Neuronal stem cell (in vitro differentiated cells): ENCODE measurements around the gene PDE4B.

Source experiments
- DNase-seq: peaks from one replicate; pipeline ENCODE4 v3.0.0-alpha.2; 2013; ENCODE audit warnings: low spot score
- H2AFZ ChIP-seq: one replicate; pipeline ENCODE4 v1.6.1; 2013; ENCODE audit warnings: mild to moderate bottlenecking, low read length, inconsistent platforms
- H2AK5ac ChIP-seq: 2 replicates; pipeline ENCODE4 v1.6.1; 2013; ENCODE audit warnings: low read depth, mild to moderate bottlenecking, inconsistent platforms, low read length, moderate library complexity, mixed read lengths
- H2BK120ac ChIP-seq: 2 replicates; pipeline ENCODE4 v1.6.1; 2013; ENCODE audit warnings: low read depth, mild to moderate bottlenecking, inconsistent platforms, low read length, moderate library complexity, mixed read lengths
- H2BK12ac ChIP-seq: one replicate; pipeline ENCODE4 v1.6.1; 2013; ENCODE audit warnings: low read length, inconsistent platforms
- H2BK15ac ChIP-seq: 2 replicates; pipeline ENCODE4 v1.6.1; 2013; ENCODE audit warnings: mild to moderate bottlenecking, low read length, inconsistent platforms, mixed read lengths
- H2BK5ac ChIP-seq: one replicate; pipeline ENCODE4 v1.6.1; 2013; ENCODE audit warnings: inconsistent platforms, mild to moderate bottlenecking, low read length, moderate library complexity
- H3K14ac ChIP-seq: one replicate; pipeline ENCODE4 v1.6.1; 2013; ENCODE audit warnings: low read length, inconsistent platforms
- H3K18ac ChIP-seq: 2 replicates; pipeline ENCODE4 v1.6.1; 2013; ENCODE audit warnings: low read length, inconsistent platforms
- H3K23ac ChIP-seq: 2 replicates; pipeline ENCODE4 v1.6.1; 2013; ENCODE audit warnings: low read depth, mild to moderate bottlenecking, mixed read lengths, low read length, inconsistent platforms; ENCODE audit not compliant: poor library complexity
- H3K27ac ChIP-seq: replicated peaks from 3 replicates; pipeline ENCODE4 v1.5.1; 2013; ENCODE audit warnings: low read length, inconsistent platforms
- H3K27me3 ChIP-seq, 3 experiments: 2 replicates each; pipeline ENCODE4 v1.6.1; 2013; ENCODE audit warnings: low read length in 3 of 3, mild to moderate bottlenecking in 2 of 3, inconsistent platforms in 1 of 3, low read depth in 1 of 3, mixed read lengths in 1 of 3, moderate library complexity in 1 of 3; ENCODE audit not compliant: control insufficient read depth in 3 of 3, insufficient read depth in 3 of 3
- H3K36me3 ChIP-seq, 2 donors: replicated peaks in 1 of 2; 2 replicates each; pipeline ENCODE4 v1.6.1; 2013; ENCODE audit warnings: low read length in 2 of 2; ENCODE audit not compliant: control insufficient read depth in 2 of 2, insufficient read depth in 2 of 2
- H3K4ac ChIP-seq: 2 replicates; pipeline ENCODE4 v1.6.1; 2013; ENCODE audit warnings: inconsistent platforms, mild to moderate bottlenecking, low read length, moderate library complexity
- H3K4me1 ChIP-seq, 2 donors: 1 replicate in 1 of 2; 2 replicates in 1 of 2; pipeline ENCODE4 v1.6.1; 2013; ENCODE audit warnings: low read length in 2 of 2, low read depth in 1 of 2; ENCODE audit not compliant: control insufficient read depth in 2 of 2, insufficient read depth in 1 of 2
- H3K4me2 ChIP-seq: one replicate; pipeline ENCODE4 v1.6.1; 2013; ENCODE audit warnings: mild to moderate bottlenecking, low read length, inconsistent platforms; ENCODE audit not compliant: insufficient read depth, poor library complexity, severe bottlenecking
- H3K4me3 ChIP-seq, 2 donors: 2 replicates each; pipeline ENCODE4 v1.5.1; 2013; ENCODE audit warnings: low read length in 2 of 2, mild to moderate bottlenecking in 2 of 2, inconsistent platforms in 1 of 2, moderate library complexity in 1 of 2
- H3K79me1 ChIP-seq: one replicate; pipeline ENCODE4 v1.6.1; 2013; ENCODE audit warnings: low read depth, mild to moderate bottlenecking, inconsistent platforms, low read length, moderate library complexity
- H3K9ac ChIP-seq: one replicate; pipeline ENCODE4 v1.6.1; 2013; ENCODE audit warnings: mild to moderate bottlenecking, low read depth, low read length, inconsistent platforms; ENCODE audit not compliant: poor library complexity
- H3K9me3 ChIP-seq, 2 donors: replicated peaks in 1 of 2; 2 replicates each; pipeline versions ENCODE3 to v1.6.1; 2013; ENCODE audit warnings: low read length in 2 of 2, mild to moderate bottlenecking in 2 of 2, inconsistent platforms in 1 of 2, low read depth in 1 of 2, mixed read lengths in 1 of 2, moderate library complexity in 1 of 2; ENCODE audit not compliant: control insufficient read depth in 2 of 2, insufficient read depth in 1 of 2
- H4K8ac ChIP-seq: one replicate; pipeline ENCODE4 v1.6.1; 2013; ENCODE audit warnings: low read depth, mild to moderate bottlenecking, inconsistent platforms, low read length, moderate library complexity
- H4K91ac ChIP-seq: one replicate; pipeline ENCODE4 v1.6.1; 2013; ENCODE audit warnings: low read length, low read depth, mild to moderate bottlenecking, inconsistent platforms; ENCODE audit not compliant: poor library complexity
- WGBS, 2 donors: extraction: QIAGEN DNeasy Blood & Tissue Kit; methylation state at CpG; one replicate each; pipeline ENCODE4 v1.1.7; 2013; ENCODE audit warnings: missing lambda C conversion rate in 2 of 2, mixed read lengths in 1 of 2; ENCODE audit not compliant: insufficient read length in 2 of 2, insufficient replicate concordance in 1 of 2; ENCODE audit errors: extremely low coverage in 2 of 2; 5-methylcytosine and 5-hydroxymethylcytosine counted together

PDE4B gene

GRCh38 chr1:65921446-65921845 lies 128.8 kb downstream of the PDE4B start:
- Histone ChIP-seq H2AFZ (no peak overlapping the region), H3K9me3 (no peaks in the 10 kb centered on the region), H3K14ac (no peak overlapping the region), H2AK5ac (no peak overlapping the region), H3K79me1 (no peaks in the 10 kb centered on the region), H3K4me1 (peaks cover 0 to 2% of the 10 kb centered on the region in 2 donors), H4K91ac (no peak overlapping the region), H3K9ac (no peak overlapping the region), H4K8ac (no peak overlapping the region), H3K23ac (no peak overlapping the region), H3K4me2 (no peak overlapping the region), H3K4me3 (no peak overlapping the region), H2BK5ac (no peak overlapping the region), H2BK120ac (no peak overlapping the region), H3K27ac (no peak overlapping the region), H2BK15ac (no peak overlapping the region), H3K36me3 (no peaks in the 10 kb centered on the region), H3K18ac (no peak overlapping the region), H2BK12ac (no peak overlapping the region), H3K4ac (no peak overlapping the region), H3K27me3 (no peaks in the 10 kb centered on the region)
- no CpG with 5 or more reads among the region's 4 CpGs for WGBS, 2 donors
- no peak for DNase-seq

- H3K27ac ChIP-seq: no peak overlapping the region
- H3K9me3 ChIP-seq: no peaks in the 10 kb centered on the region
- H3K23ac ChIP-seq: no peak overlapping the region
- no peak overlapping the region for H3K4ac ChIP-seq
- no peak overlapping the region for H3K18ac ChIP-seq
- no peak overlapping the region for H3K4me2 ChIP-seq
- H3K36me3 ChIP-seq: no peaks in the 10 kb centered on the region
- H3K9ac ChIP-seq: no peak overlapping the region
- H4K91ac ChIP-seq: no peak overlapping the region
- H2BK120ac ChIP-seq: no peak overlapping the region
- no peak overlapping the region for H4K8ac ChIP-seq
- H2AFZ ChIP-seq: no peak overlapping the region
- DNase-seq: no peak
- H3K4me1 ChIP-seq: no peaks in the 10 kb centered on the region
- no peaks in the 10 kb centered on the region for H3K27me3 ChIP-seq
- no peak overlapping the region for H2AK5ac ChIP-seq
- no peaks in the 10 kb centered on the region for H3K79me1 ChIP-seq
- H2BK5ac ChIP-seq: no peak overlapping the region
- H3K14ac ChIP-seq: no peak overlapping the region
- no peak overlapping the region for H3K4me3 ChIP-seq
- H2BK15ac ChIP-seq: no peak overlapping the region
- H2BK12ac ChIP-seq: no peak overlapping the region
Observed at GRCh38 chr1:65924471-65924870, 131.8 kb downstream of the PDE4B start.

DNA sequence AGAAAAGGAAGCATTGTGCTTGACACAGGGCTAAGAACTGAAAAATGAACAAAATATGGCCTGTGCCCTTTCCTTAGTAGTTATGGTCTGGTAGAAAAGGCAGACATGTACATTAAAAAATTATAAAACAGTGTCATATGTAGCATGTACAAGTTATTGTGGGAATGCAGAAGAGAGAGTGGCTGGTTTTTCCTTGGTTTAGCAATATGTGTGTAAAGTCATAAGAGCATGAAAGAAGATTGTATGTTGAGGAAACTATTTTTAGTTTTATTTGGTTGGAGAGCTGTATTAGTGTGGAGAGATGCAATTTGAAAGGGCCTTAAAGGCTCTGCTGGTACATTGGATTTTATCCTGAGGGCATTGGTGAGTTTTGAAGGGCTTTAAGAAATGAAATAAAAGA lies 145.8 kb downstream of the PDE4B start:
- no peak overlapping the region for H3K4ac ChIP-seq
- no peak overlapping the region for H2AK5ac ChIP-seq
- no peak overlapping the region for H3K4me2 ChIP-seq
- H2BK5ac ChIP-seq: no peak overlapping the region
- H3K23ac ChIP-seq: no peak overlapping the region
- no peak overlapping the region for H4K91ac ChIP-seq
- H3K9me3 ChIP-seq: no peaks in the 10 kb centered on the region
- H3K36me3 ChIP-seq: no peaks in the 10 kb centered on the region
- no peak overlapping the region for H2AFZ ChIP-seq
- H2BK12ac ChIP-seq: no peak overlapping the region
- H2BK120ac ChIP-seq: no peak overlapping the region
- no peak overlapping the region for H3K27ac ChIP-seq
- H3K18ac ChIP-seq: no peak overlapping the region
- H4K8ac ChIP-seq: no peak overlapping the region
- no peak overlapping the region for H3K9ac ChIP-seq
- no peaks in the 10 kb centered on the region for H3K27me3 ChIP-seq
- no peak overlapping the region for H2BK15ac ChIP-seq
- no peak for DNase-seq
- no peak overlapping the region for H3K14ac ChIP-seq
- H3K79me1 ChIP-seq: no peaks in the 10 kb centered on the region
- no peak overlapping the region for H3K4me3 ChIP-seq
- H3K4me1 ChIP-seq: no peaks in the 10 kb centered on the region

GRCh38 chr1:65939191-65939590 lies 146.5 kb downstream of the PDE4B start:
- no peak overlapping the region for H2AK5ac ChIP-seq

More at GRCh38 chr1:65939191-65939590, 146.5 kb downstream of the PDE4B start:
- Histone ChIP-seq H3K18ac (no peak overlapping the region), H2BK120ac (no peak overlapping the region), H2BK12ac (no peak overlapping the region), H3K9ac (no peak overlapping the region), H3K36me3 (no peaks in the 10 kb centered on the region), H3K4ac (no peak overlapping the region), H3K14ac (no peak overlapping the region), H4K8ac (no peak overlapping the region), H2BK5ac (no peak overlapping the region), H3K9me3 (no peaks in the 10 kb centered on the region), H3K27ac (no peak overlapping the region), H4K91ac (no peak overlapping the region), H3K23ac (no peak overlapping the region), H2BK15ac (no peak overlapping the region), H2AFZ (no peak overlapping the region), H3K4me1 (no peaks in the 10 kb centered on the region), H3K4me2 (no peak overlapping the region), H3K79me1 (no peaks in the 10 kb centered on the region), H3K27me3 (no peaks in the 10 kb centered on the region), H3K4me3 (no peak overlapping the region)
- DNase-seq: no peak
